ENCODE data around the gene QPRT.

DNA sequence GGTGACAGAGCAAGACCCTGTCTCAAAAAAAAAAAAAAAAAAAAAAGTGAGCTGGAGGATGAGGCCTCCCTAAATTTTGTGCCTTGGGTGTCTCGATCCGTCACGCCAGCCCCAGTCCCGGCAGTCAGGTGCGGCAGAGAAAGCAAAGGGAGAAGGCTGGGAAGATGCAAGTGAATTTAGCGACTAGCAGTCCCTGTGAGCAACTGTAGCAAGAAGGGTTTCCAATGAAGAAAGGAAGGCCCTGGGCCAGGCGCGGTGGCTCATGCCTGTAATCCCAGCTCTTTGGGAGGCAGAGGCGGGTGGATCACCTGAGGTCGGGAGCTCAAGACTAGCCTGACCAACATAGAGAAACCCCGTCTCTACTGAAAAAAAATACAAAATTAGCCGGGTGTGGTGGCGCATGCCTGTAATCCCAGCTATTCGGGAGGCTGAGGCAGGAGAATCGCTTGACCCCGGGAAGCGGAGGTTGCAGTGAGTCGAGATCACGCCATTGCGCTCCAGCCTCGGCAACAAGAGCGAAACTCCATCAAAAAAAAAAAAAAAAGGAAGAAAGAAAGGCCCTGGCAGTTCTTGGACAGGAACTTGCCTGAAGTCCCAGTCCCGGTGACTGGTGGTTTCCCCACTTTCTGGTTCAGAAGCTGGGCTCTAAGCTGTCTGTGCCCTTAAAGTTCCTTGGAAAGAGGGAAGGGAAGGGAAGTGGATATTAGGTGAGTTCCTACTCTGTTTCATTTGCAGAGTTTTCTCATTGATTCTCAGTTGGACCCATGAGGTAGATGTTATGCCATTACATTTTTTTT lies 1.8 kb upstream of the QPRT start:
- no peak for TF ChIP-seq CTCF (IDR thresholded peaks at IDR 0.05; ENCODE audit: low read depth, low read length)
- no peak for TF ChIP-seq POLR2A (IDR thresholded peaks at IDR 0.05; ENCODE audit: extremely low read depth, insufficient read length)
- no peak for TF ChIP-seq MYC (IDR thresholded peaks at IDR 0.05; ENCODE audit: low read depth, low read length)

Measured in NB4 (cell line).